Testis (tissue), 3 donors: ENCODE data around the gene SLC25A34. TPM values are rescaled to one million over a fixed set of nuclear protein-coding genes. Genes with fewer than 3 reads are reported as not detected.

Source experiments
- DNase-seq: peaks from one replicate; pipeline ENCODE4 v3.0.0-alpha.2; 2019
- H3K27ac ChIP-seq, 2 donors: fragments of 200-600 bp; sonication (generic); one replicate each; pipeline ENCODE4 v1.5.1; 2019
- H3K27me3 ChIP-seq: fragments of 200-600 bp; sonication (generic); one replicate; pipeline ENCODE4 v1.5.1; 2019
- H3K36me3 ChIP-seq: fragments of 200-600 bp; sonication (generic); one replicate; pipeline ENCODE4 v1.5.1; 2017; ENCODE audit warnings: low read depth; ENCODE audit errors: missing control alignments
- H3K4me1 ChIP-seq: fragments of 200-600 bp; sonication (generic); one replicate; pipeline ENCODE4 v1.5.1; 2019
- H3K4me3 ChIP-seq, 2 donors: fragments of 200-600 bp; sonication (generic); one replicate each; pipeline ENCODE4 v1.5.1; 2017 to 2019
- H3K9me3 ChIP-seq: fragments of 200-600 bp; sonication (generic); one replicate; pipeline ENCODE4 v1.5.1; 2017
- CTCF ChIP-seq, 3 experiments: fragments of 450-650 bp in 2 of 3; fragments of 200-600 bp in 1 of 3; sonication (generic) in 1 of 3; IDR thresholded peaks; one replicate each; pipeline ENCODE4 v1.5.1; 2016 to 2019; ENCODE audit warnings: antibody characterized with exemption in 3 of 3, mild to moderate bottlenecking in 2 of 3, moderate library complexity in 1 of 3
- POLR2A ChIP-seq: fragments of 450-650 bp; IDR thresholded peaks from one replicate; pipeline ENCODE4 v1.6.1; 2017; ENCODE audit warnings: antibody characterized with exemption, mild to moderate bottlenecking, moderate library complexity
- WGBS, 2 donors: methylation state at CpG; one replicate each; pipeline ENCODE4 v1.1.5; 2018; 5-methylcytosine and 5-hydroxymethylcytosine counted together
- intact Hi-C: fragments of 100-400 bp; cut with DNase I; formaldehyde crosslinking; loops from one replicate; pipeline ENCODE4 v1.15.1; 2023; ENCODE audit warnings: low total_unique reads
- polyA plus RNA-seq: library from polyadenylated mRNA; stranded (reverse); fragments of 350-450 nt; fragmentation: Illumina TruSeq; extraction: RNeasy Lipid Tissue Mini Kit (QIAGEN cat#74804); gene quantifications from one replicate; pipeline ENCODE4 v1.2.3, GENCODE V29; 2014; ENCODE audit warnings: low read depth, low replicate concordance; ENCODE audit not compliant: insufficient read depth
- total RNA-seq, 2 donors: library from RNA; depleted of rRNA; stranded (reverse); fragments of >200 nt; gene quantifications; one replicate each; pipeline ENCODE4 v1.2.3, GENCODE V29; 2016

SLC25A34 gene
- total and polyA plus RNA-seq, 3 donors from 2014 or later: 2.5 to 3.8 (median 2.6) TPM

DNA sequence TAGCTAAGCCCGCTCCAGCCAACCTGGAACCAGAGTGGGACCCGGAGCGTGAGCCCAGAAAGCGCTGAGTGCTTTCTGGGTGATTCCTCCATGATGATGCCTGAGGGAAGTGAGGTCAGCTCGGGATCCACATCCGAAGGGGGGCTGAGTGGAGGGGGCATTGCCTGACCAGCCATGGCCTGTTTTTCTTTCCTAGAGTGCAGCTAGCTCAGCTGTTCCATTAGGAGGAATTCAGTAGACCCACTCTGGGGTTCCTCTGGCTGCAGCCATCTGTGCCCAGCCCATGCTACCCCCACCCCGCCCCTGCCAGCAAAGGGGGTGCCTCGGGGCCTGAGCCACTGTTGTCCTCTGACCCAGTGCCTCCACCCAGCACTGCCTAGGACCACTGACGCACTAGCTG lies 9.6 kb upstream of the SLC25A34 start:
- whole genome bisulfite sequencing, 2 donors: 90% methylated on average over 3 to 9 of the region's 9 CpGs
- intact Hi-C loops: no loop called here
- H3K4me1 ChIP-seq: peaks cover 11% of the 10 kb centered on the region
- no peaks in the 10 kb centered on the region for H3K36me3 ChIP-seq
- TF ChIP-seq CTCF (IDR thresholded peaks at IDR 0.05) (no peak), POLR2A (no peak)
- no peaks in the 10 kb centered on the region for H3K27me3 ChIP-seq
- no peak overlapping the region for H3K27ac ChIP-seq
- no peak overlapping the region for H3K4me3 ChIP-seq
- no peak for DNase-seq
- H3K9me3 ChIP-seq: no peaks in the 10 kb centered on the region

GRCh38 chr1:15727021-15727420 lies 9.0 kb upstream of the SLC25A34 start:
- 53 to 74% methylated on average over 7 to 21 of the region's 21 CpGs for WGBS, 2 donors
- no peak for DNase-seq
- intact Hi-C loops: no loop called here
- H3K9me3 ChIP-seq: no peaks in the 10 kb centered on the region
- H3K36me3 ChIP-seq: no peaks in the 10 kb centered on the region
- H3K27ac ChIP-seq: no peak overlapping the region
- H3K4me1 ChIP-seq: peaks cover 11% of the 10 kb centered on the region
- no peaks in the 10 kb centered on the region for H3K27me3 ChIP-seq
- TF ChIP-seq CTCF (IDR thresholded peaks at IDR 0.05) (no peak), POLR2A (no peak)
- no peak overlapping the region for H3K4me3 ChIP-seq

GRCh38 chr1:15727424-15727823 lies 8.6 kb upstream of the SLC25A34 start:
- no peaks in the 10 kb centered on the region for H3K36me3 ChIP-seq
- no peaks in the 10 kb centered on the region for H3K27me3 ChIP-seq
- no peaks in the 10 kb centered on the region for H3K9me3 ChIP-seq
- WGBS, 2 donors: 67 to 76% methylated on average over 8 to 13 of the region's 13 CpGs
- H3K4me3 ChIP-seq: no peak overlapping the region
- peaks cover 9% of the 10 kb centered on the region for H3K4me1 ChIP-seq
- no peak for TF ChIP-seq POLR2A
- TF ChIP-seq CTCF (IDR thresholded peaks at IDR 0.05): no peak
- intact Hi-C loops: no loop called here
- no peak overlapping the region for H3K27ac ChIP-seq
- DNase-seq: no peak

DNA sequence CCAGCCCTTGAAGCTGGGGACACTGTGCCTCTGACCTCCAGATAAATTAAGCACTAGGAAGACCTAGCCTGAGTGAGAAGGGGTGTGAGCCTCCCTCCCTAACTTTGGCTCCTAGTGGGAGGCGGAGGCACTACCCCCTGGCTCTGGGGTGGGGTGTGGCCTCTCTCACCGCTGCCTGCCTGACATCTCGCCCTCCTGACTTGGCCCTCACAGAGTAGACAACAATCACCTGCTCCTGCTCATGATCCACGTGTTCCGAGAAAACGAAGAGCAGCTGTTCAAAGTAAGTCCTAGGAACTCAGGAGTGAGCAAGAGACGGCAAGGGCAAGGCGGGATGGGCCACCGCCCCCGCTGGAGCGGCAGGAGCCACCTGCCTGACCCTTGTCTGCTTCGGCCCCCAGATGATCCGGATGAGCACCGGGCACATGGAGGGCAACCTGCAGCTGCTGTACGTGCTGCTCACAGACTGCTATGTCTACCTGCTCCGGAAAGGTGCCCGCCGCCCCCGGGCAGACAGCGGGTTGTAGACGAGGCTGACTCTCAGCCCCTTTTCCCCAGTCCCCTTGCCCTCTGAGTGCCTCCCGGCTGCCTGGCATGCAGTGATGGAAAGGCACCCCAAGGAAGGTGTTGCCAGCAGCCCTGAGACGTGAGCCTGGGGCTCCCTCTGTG lies 8.1 kb upstream of the SLC25A34 start:
- no peak for TF ChIP-seq POLR2A
- H3K27ac ChIP-seq: no peak overlapping the region
- no peak for DNase-seq
- intact Hi-C loops: no loop called here
- no peaks in the 10 kb centered on the region for H3K9me3 ChIP-seq
- WGBS, 2 donors: 84 to 92% methylated on average over 12 to 23 of the region's 23 CpGs
- H3K27me3 ChIP-seq: no peaks in the 10 kb centered on the region
- H3K4me1 ChIP-seq: peaks cover 4% of the 10 kb centered on the region
- H3K36me3 ChIP-seq: no peaks in the 10 kb centered on the region
- no peak overlapping the region for H3K4me3 ChIP-seq

GRCh38 chr1:15728937-15729657 lies 7.0 kb upstream of the SLC25A34 start:
- no peak for TF ChIP-seq CTCF (IDR thresholded peaks at IDR 0.05)
- no peak for TF ChIP-seq POLR2A
- WGBS, 2 donors: 81 to 89% methylated on average over 22 of the region's 22 CpGs
- no peak overlapping the region for H3K4me3 ChIP-seq
- DNase-seq: no peak
- H3K27me3 ChIP-seq: no peaks in the 10 kb centered on the region
- no peaks in the 10 kb centered on the region for H3K36me3 ChIP-seq
- no peak overlapping the region for H3K27ac ChIP-seq
- peaks cover 4% of the 10 kb centered on the region for H3K4me1 ChIP-seq
- H3K9me3 ChIP-seq: no peaks in the 10 kb centered on the region
- intact Hi-C loops: no loop called here
